Stimulated activated memory B cell treated with anti-CD40 and anti-IgM and Interleukin-4, amounts not matched to agents 10 μg/mL and 1 μg/mL and 100 μg/mL, for 72 hours (primary cell): ENCODE measurements around the gene PRLR.

Experiments
- ATAC-seq: fragments of 150-1000 bp; cut with Tn5 transposase; 2 replicates; pipeline ENCODE4 v1.10.0; 2021
- H3K27ac Mint-ChIP-seq: one replicate; pipeline ENCODE4 v1.8.0; 2022; ENCODE audit warnings: mild to moderate bottlenecking, mixed read lengths
- H3K27me3 Mint-ChIP-seq: one replicate; pipeline ENCODE4 v1.8.0; 2022; ENCODE audit warnings: mixed read lengths
- H3K36me3 Mint-ChIP-seq: one replicate; pipeline ENCODE4 v1.8.0; 2022; ENCODE audit warnings: mixed read lengths
- H3K4me1 Mint-ChIP-seq: one replicate; pipeline ENCODE4 v1.8.0; 2022; ENCODE audit warnings: mixed read lengths
- H3K4me3 Mint-ChIP-seq: one replicate; pipeline ENCODE4 v1.8.0; 2022; ENCODE audit warnings: mild to moderate bottlenecking, moderate library complexity, mixed read lengths
- H3K9me3 Mint-ChIP-seq: one replicate; pipeline ENCODE4 v1.8.0; 2022; ENCODE audit warnings: mixed read lengths

Gene PRLR

DNA sequence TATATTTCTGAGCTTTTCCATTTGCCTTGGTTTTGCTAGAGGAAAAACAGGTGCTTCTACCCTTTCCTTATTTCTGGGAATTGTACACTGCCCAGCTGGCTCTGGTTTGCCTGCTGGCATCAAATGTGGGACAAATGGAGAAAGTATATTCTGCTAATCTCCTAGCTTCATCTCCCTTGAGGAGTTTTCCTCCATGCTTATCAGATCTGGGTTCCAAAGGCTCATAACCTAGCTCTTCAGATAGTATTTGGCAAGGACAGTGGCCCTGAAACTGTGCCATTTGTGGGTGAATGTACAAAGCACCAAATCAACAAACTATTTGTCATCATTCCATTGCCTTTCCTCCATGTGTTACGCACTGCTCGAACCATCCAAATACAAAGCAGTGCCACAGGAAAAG, 16.2 kb downstream of the PRLR start:
- Mint-ChIP-seq H3K9me3 (no peaks in the 10 kb centered on the region), H3K4me1 (peaks cover 24% of the 10 kb centered on the region), H3K27ac (peak overlapping the region; percentile 55)

DNA sequence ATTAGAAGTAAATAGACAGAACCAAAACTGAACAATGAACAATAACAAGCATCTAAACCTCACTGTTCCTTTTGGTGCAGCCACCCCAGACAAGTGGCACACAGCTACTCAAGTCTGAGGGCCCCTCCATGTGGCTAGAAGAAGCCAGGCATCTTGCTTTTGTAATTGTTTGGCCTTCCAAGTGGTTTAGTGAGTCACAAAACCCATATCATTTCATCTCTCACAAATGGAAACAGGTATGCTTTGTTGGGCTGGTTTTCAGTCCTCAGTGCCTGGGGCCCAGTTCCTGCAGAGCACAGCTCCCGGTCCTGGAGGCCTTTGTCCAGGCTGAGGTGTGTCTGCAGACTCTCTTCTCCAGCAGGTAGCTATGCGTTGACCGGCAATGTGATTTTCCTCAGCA, 16.7 kb downstream of the PRLR start:
- Mint-ChIP-seq H3K4me3 (no peak overlapping the region), H3K4me1 (peaks cover 24% of the 10 kb centered on the region), H3K36me3 (no peaks in the 10 kb centered on the region), H3K27ac (peak overlapping the region; percentile 55), H3K27me3 (no peaks in the 10 kb centered on the region), H3K9me3 (no peaks in the 10 kb centered on the region)
- ATAC-seq, result no peak

More for the DNA sequence above, 16.2 kb downstream of the PRLR start:
- no peak for ATAC-seq
- Mint-ChIP-seq H3K4me3 (no peak overlapping the region), H3K36me3 (no peaks in the 10 kb centered on the region), H3K27me3 (no peaks in the 10 kb centered on the region)

DNA sequence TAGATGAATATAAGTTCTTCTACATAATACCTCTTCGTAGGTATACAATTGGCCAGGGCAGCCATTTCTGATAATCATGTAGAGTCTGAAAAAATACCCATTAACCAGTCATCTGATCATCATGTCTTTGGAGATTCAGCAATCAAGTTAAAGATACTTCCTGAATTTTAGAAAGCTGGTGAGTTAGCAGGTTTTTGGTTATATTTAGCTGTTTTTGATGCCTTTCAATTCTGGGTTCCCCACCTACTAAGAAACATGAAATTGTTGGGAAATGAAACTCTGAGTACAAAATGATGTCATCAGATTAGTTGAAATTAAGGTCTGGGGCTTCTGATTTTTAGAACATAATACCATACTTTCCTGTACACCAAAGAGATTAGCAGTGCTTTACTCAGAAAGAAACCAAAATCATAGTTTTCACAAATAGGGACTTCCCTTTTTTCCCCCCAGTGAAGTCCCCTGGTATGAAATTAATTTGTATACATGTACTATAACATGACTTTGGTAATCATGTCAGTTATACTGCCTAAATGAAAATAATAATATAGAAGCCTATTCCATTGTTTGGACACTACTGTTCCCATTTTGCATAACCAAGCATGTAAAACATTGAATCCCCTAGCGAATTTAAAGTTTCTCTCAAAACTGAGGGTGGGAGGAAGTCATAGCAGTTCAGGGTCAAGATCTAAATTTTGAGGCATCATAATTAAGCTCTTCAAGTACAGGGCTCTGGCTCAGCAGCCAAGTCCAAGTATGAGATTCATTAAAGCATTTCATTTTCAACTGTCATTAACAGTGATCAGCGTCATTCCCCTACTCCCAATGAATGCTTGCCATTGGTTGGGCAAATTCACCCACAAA, 17.9 kb downstream of the PRLR start:
- peak; percentile 87 for ATAC-seq

DNA sequence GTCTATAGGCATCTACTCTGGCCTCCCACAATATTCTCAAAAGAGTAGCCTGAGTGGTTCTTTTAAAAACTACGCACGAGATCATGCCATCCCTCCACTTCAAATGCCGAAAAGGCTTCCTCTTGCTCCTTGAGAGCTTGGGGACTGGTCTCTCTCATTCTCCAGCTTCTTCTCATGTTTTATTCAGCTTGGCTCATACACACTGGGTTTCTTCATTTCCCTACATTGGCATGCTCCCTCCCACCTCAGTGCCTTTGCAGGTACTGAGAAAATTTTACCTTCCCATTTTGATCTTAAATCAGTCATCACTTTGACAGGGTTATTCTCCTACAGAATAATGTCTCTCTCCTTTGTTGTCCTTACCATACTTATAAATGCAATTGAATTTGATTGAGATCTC, 20.4 kb downstream of the PRLR start:
- H3K4me3 Mint-ChIP-seq, result no peak overlapping the region

More for the DNA sequence above, 17.9 kb downstream of the PRLR start:
- Mint-ChIP-seq H3K27me3 (no peaks in the 10 kb centered on the region), H3K27ac (peak overlapping the region; percentile 55), H3K36me3 (no peaks in the 10 kb centered on the region), H3K9me3 (no peaks in the 10 kb centered on the region), H3K4me1 (peaks cover 24% of the 10 kb centered on the region), H3K4me3 (no peak overlapping the region)

DNA sequence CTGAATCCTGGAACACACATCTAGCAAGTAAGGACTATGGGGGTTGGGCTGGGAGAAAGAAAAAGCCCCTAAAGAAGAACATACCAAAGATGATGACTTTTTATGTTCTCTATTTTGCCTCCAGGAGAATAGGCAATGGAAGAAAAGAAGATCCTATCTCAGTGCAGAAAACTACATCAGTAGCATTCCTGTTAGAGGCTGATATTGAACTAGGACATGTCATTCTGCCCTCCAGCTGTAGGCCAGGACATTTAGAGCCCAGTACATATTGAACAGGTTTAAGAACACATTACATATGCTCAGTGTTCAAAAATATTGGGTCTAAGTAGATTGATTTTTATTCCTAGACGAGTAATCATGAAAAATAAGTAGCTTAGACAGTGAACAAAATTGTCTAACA, 24.7 kb downstream of the PRLR start:
- Mint-ChIP-seq H3K27me3 (no peaks in the 10 kb centered on the region), H3K4me1 (no peaks in the 10 kb centered on the region), H3K9me3 (no peaks in the 10 kb centered on the region), H3K4me3 (no peak overlapping the region), H3K36me3 (no peaks in the 10 kb centered on the region), H3K27ac (no peak overlapping the region)
- no peak for ATAC-seq

More for the DNA sequence above, 20.4 kb downstream of the PRLR start:
- no peak for ATAC-seq
- Mint-ChIP-seq H3K4me1 (peaks cover 24% of the 10 kb centered on the region), H3K36me3 (no peaks in the 10 kb centered on the region), H3K9me3 (no peaks in the 10 kb centered on the region), H3K27me3 (no peaks in the 10 kb centered on the region), H3K27ac (no peak overlapping the region)

DNA sequence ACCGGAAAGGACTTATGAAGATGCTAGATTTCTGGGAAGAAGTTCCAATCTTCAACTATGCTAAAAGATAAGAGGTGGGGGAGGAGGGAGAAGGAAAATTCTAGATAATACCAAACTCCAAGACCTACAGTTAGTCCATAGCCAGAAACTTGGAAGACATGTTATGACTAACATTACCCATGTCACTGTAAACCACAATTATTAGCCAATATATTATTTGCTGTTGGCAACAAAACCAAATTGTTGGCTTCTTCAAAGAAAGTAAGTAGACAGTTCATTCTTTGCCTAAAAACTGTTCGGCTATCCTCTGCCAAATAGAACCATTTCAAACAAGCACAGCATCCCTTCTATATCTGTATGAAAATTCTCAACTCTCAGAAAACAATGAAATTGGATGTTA, 25.1 kb downstream of the PRLR start:
- no peaks in the 10 kb centered on the region for H3K4me1 Mint-ChIP-seq
- ATAC-seq, result no peak
- H3K27me3 Mint-ChIP-seq, result no peaks in the 10 kb centered on the region
- no peak overlapping the region for H3K27ac Mint-ChIP-seq
- H3K4me3 Mint-ChIP-seq, result no peak overlapping the region
- no peaks in the 10 kb centered on the region for H3K36me3 Mint-ChIP-seq
- H3K9me3 Mint-ChIP-seq, result no peaks in the 10 kb centered on the region

DNA sequence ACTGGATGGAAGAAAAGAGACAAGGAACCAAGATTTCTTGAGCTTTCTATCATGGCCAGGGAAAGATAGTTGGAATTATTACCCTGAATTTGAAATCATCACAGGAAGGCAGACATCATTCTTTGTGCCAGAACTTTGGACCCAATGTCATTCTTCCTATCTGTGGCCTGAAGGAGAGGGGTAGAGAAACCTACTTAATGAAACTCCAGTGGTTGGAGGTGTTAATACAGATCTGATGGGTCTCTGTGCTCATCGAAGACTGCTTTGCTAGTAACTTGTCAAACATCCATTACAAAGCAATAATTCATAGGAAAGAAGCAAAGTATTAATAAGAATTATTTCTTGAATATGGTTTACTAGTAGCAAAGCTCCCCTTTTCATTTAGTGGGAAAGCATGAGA, 26.9 kb downstream of the PRLR start:
- no peaks in the 10 kb centered on the region for H3K4me1 Mint-ChIP-seq

DNA sequence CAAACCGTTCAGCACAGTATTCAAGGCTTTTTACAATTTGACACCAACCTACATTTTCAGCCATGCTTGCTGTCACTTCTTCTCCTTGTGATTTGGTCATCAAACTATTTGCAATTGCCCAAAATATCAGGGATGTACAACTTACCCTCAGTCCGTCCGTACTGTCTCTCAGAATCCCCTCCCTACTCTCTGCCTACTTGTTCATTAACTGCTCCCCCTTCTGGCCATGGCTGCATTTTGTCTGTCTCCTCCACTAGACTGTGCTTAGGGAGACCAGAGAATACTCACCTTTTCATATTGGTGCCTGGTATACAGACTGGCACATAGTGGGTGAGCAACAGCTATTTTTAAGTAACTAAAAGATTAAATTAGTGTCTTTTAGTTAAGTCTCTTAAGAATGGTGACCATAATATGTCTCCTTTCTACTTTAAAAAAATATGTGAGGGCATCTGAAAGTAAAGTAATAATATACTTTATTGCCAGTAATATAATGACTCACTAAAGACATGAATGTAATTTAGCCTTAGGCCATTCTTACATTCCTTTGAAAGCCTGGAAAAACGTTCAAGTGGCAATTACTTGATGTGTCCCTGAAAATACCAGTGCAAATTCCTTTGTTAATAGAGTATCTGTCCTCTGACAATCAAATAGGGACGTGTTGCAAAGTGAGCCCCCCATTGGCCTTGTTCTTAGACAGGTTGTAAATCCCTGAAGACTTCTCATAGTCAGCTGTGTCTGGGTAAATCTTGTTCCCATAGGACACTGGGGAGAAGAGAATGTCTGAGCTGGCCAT, 27.8 kb downstream of the PRLR start:
- peaks cover under 1% of the 10 kb centered on the region for H3K4me1 Mint-ChIP-seq
- no peaks in the 10 kb centered on the region for H3K9me3 Mint-ChIP-seq
- H3K4me3 Mint-ChIP-seq, result no peak overlapping the region
- ATAC-seq, result peak; percentile 80
- no peaks in the 10 kb centered on the region for H3K27me3 Mint-ChIP-seq
- H3K27ac Mint-ChIP-seq, result no peak overlapping the region
- no peaks in the 10 kb centered on the region for H3K36me3 Mint-ChIP-seq

More for the DNA sequence above, 26.9 kb downstream of the PRLR start:
- Mint-ChIP-seq H3K9me3 (no peaks in the 10 kb centered on the region), H3K4me3 (no peak overlapping the region), H3K27me3 (no peaks in the 10 kb centered on the region), H3K36me3 (no peaks in the 10 kb centered on the region), H3K27ac (no peak overlapping the region)
- no peak for ATAC-seq

DNA sequence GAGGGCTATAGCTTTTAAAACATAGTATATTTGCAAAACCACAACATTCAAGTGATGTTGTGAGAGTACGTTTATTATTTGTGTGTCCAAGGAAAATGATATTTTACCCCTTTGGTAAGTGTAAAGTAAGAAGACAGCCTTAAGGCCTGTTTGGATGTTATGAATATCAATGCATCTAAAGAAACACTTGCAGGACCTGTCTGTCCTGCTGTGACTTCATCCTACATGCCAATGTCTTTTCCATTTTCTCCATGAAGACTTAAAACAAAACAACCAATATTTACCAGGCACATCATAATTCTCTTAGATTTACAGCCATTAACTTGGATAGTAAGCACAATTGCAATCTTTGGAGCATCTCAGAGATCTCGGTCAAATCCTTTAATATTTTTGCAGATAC, 29.0 kb downstream of the PRLR start:
- Mint-ChIP-seq H3K4me1 (peaks cover 10% of the 10 kb centered on the region), H3K9me3 (no peaks in the 10 kb centered on the region), H3K27me3 (no peaks in the 10 kb centered on the region), H3K4me3 (no peak overlapping the region), H3K36me3 (no peaks in the 10 kb centered on the region), H3K27ac (no peak overlapping the region)
- no peak for ATAC-seq

DNA sequence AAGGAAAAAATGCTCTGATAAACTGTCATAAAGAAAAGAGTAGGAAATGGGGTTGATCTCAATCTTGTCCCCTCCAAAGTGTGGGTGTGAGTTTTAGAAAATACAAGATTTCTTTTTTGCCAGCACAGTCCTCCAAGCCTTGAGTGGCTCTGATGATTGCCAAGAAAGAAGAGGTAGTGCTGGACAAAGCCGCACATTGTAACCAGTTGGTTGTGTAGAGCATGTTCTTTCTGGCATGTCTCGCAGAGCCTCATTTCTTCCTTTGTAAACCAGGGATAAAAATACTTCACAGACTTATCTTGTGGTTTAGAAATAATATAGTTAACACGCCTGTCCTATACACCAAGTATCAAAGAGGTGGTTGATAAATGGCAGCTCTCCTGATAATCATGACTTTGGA, 30.4 kb downstream of the PRLR start:
- Mint-ChIP-seq H3K9me3 (no peaks in the 10 kb centered on the region), H3K27me3 (no peaks in the 10 kb centered on the region), H3K4me1 (peaks cover 20% of the 10 kb centered on the region), H3K4me3 (no peak overlapping the region), H3K27ac (no peak overlapping the region), H3K36me3 (no peaks in the 10 kb centered on the region)
- no peak for ATAC-seq

DNA sequence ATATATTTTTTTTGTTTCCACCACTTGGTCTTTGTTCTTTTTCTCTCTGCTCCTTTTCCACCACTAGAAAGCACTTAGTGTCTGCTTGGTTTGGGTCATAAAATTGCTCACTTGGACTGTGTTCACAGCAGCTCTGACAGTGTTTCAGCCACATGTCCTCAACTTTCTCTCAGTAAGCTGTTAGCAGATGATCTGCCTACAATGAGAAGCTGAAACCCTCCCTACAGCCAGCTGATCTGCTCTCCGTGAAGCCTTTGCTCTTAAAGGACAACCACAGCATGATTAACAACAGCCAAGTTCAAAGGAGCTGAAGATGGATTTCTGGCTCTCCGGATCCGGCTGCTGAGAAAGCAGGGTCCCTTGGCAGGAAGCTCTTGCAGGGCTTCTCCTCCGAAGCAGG, 31.6 kb downstream of the PRLR start:
- no peaks in the 10 kb centered on the region for H3K36me3 Mint-ChIP-seq
- no peaks in the 10 kb centered on the region for H3K9me3 Mint-ChIP-seq
- no peak overlapping the region for H3K27ac Mint-ChIP-seq
- no peaks in the 10 kb centered on the region for H3K27me3 Mint-ChIP-seq
- no peak overlapping the region for H3K4me3 Mint-ChIP-seq
- H3K4me1 Mint-ChIP-seq, result peaks cover 30% of the 10 kb centered on the region
- no peak for ATAC-seq

DNA sequence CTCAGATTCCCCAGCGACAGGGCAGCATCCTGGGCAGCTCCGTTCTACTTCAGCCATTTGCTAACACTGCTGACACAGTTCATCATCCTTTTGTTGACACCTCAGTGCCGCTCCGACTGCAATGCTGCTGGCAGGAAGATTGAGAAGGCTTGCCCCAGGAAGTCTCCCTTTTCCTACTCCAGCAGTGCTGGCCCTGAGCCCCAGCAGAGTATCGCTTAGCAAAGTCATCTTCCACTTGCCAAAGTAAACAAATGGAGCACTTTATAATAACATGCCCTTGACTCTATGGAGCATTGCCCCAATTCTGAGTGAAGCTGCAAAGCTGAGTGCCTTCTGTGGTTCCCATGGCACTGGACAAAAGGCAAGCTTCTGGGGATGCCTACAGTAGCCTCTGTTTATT, 32.2 kb downstream of the PRLR start:
- no peak overlapping the region for H3K4me3 Mint-ChIP-seq

DNA sequence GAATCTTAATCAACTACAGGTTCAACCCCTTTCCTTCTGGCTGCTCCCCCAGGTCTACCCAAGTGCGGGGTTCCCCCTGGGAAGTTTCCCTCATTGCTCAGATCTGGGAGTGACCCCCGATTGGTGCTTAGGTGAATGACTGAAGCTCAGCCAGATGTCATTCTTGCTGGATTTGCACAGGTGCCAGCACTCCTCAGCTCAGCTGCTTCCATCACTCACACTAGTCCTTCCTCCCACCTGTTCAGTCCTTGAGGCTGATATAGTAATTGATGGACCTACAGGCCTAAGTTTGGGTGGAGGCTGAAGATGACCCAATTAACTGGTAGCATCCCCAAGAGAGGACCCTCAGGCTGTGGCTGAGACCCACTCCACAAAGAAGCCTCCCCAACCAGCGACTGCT, 32.9 kb downstream of the PRLR start:
- no peak overlapping the region for H3K4me3 Mint-ChIP-seq
- no peaks in the 10 kb centered on the region for H3K27me3 Mint-ChIP-seq
- H3K36me3 Mint-ChIP-seq, result no peaks in the 10 kb centered on the region
- no peak overlapping the region for H3K27ac Mint-ChIP-seq
- peaks cover 38% of the 10 kb centered on the region for H3K4me1 Mint-ChIP-seq
- no peaks in the 10 kb centered on the region for H3K9me3 Mint-ChIP-seq
- no peak for ATAC-seq

More for the DNA sequence above, 32.2 kb downstream of the PRLR start:
- Mint-ChIP-seq H3K36me3 (no peaks in the 10 kb centered on the region), H3K27ac (no peak overlapping the region), H3K9me3 (no peaks in the 10 kb centered on the region), H3K4me1 (peaks cover 34% of the 10 kb centered on the region), H3K27me3 (no peaks in the 10 kb centered on the region)
- no peak for ATAC-seq

DNA sequence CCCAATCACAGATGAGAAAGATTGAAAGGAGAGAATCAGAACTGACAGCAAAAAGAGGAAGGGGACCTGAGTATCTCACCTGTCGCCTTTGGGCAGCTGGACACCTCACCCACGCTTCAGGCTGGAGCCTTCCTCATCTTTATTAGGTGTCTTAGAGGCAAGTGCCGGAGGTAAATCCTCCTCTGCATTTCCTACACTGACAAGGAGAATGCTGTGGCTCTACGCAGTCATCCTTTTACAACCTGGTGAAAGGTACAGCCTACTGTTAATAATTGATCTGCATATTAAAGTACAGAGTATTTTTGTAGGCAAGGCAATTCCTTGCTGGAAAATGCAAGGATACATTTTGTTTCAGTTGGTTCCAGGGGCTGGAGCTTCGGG, 34.8 kb downstream of the PRLR start:
- Mint-ChIP-seq H3K36me3 (no peaks in the 10 kb centered on the region), H3K9me3 (no peaks in the 10 kb centered on the region), H3K27me3 (no peaks in the 10 kb centered on the region), H3K27ac (peak overlapping the region; percentile 77), H3K4me3 (no peak overlapping the region), H3K4me1 (peaks cover 38% of the 10 kb centered on the region)
- ATAC-seq, result no peak

DNA sequence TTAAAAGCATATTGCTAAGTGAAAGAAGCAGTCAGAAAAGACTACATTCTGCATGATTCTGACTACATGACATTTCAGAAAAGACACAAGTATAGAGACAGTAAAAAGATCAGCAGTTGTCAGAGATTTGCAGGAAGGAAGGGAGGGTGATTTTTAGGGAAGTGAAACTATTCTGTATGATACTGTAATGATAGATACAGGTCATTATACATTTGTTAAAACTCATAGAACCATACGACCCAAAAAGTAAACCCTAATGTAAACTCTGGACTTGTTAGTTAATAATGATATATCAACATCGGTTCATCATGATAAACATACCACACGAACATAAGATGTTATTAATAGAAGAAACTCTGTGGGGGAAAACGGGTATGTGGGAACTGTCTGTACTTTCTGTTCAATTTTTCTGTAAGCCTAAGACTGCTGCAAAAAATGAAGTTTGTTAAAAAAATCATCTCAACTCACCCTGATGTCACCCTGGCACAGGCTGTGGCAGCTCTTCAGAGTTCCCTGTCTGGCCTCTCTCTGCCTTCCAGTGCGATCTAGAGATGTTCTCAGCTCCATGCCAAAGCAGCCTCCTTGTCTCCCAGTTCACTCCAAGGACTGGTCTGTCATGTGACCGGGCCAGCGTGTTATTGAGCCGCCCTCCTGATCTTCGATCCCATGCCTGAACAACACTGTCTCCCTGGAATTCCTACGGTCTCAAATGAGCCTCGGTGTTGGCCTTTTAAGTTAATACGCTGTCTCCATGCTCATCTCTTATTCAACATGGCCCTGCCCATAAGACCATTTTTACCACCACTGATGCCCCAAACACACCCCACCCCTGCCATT, 35.4 kb downstream of the PRLR start:
- H3K9me3 Mint-ChIP-seq, result no peaks in the 10 kb centered on the region
- H3K27me3 Mint-ChIP-seq, result no peaks in the 10 kb centered on the region
- peak; percentile 94 for ATAC-seq
- H3K4me1 Mint-ChIP-seq, result peaks cover 38% of the 10 kb centered on the region
- no peaks in the 10 kb centered on the region for H3K36me3 Mint-ChIP-seq
- peak overlapping the region; percentile 34 for H3K4me3 Mint-ChIP-seq
- peak overlapping the region; percentile 77 for H3K27ac Mint-ChIP-seq
